IPS DF 6.9 (cell line): Measurements from ENCODE around the gene EDC4.
A peak's percentile ranks its signal among the peaks of the same experiment; 100 is the strongest.

Experiments used
- DNase-seq: peaks from one replicate; pipeline ENCODE4 v3.0.0-alpha.2; 2013; ENCODE audit warnings: low read depth, low spot score
- H3K27ac ChIP-seq: one replicate; pipeline ENCODE4 v1.5.1; 2013; ENCODE audit warnings: low read length, control low read depth
- H3K27me3 ChIP-seq: 2 replicates; pipeline ENCODE4 v1.6.1; 2013; ENCODE audit warnings: mild to moderate bottlenecking, low read length; ENCODE audit not compliant: control insufficient read depth, insufficient read depth
- H3K36me3 ChIP-seq: 2 replicates; pipeline ENCODE4 v1.6.1; 2013; ENCODE audit warnings: low read length; ENCODE audit not compliant: control insufficient read depth, insufficient read depth
- H3K4me1 ChIP-seq: 2 replicates; pipeline ENCODE4 v1.6.1; 2013; ENCODE audit warnings: low read length; ENCODE audit not compliant: control insufficient read depth, insufficient read depth
- H3K4me3 ChIP-seq: 2 replicates; pipeline ENCODE4 v1.5.1; 2013; ENCODE audit warnings: mild to moderate bottlenecking, low read length
- H3K9me3 ChIP-seq: 2 replicates; pipeline ENCODE4 v1.6.1; 2013; ENCODE audit warnings: low read length, inconsistent platforms; ENCODE audit not compliant: control insufficient read depth, insufficient read depth
- WGBS: extraction: QIAGEN DNeasy Blood & Tissue Kit; methylation state at CpG from one replicate; pipeline ENCODE4 v1.1.7; 2013; ENCODE audit warnings: mixed read lengths, missing lambda C conversion rate; ENCODE audit not compliant: insufficient read length, insufficient coverage; 5-methylcytosine and 5-hydroxymethylcytosine counted together

The EDC4 gene

DNA sequence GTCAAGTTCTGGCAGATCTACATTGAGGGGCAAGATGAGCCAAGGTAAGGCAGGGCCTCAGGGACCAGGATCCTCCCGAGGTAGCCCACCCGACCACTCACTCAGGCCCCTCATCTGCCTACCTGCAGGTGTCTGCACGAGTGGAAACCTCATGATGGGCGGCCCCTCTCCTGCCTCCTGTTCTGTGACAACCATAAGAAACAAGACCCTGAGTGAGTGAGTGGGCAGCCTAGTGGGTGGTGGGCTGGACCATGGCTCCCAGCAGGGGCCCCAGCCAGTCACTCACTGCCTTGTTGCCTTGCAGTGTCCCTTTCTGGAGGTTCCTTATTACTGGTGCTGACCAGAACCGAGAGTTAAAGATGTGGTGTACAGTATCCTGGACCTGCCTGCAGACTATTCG is 5.4 kb downstream of the EDC4 start:
- Histone ChIP-seq H3K4me1 (0 out of 2 replicates have a peak, but pooled peaks cover 1% of the 10 kb centered on the region), H3K36me3 (peaks cover 52% of the 10 kb centered on the region), H3K4me3 (no peak overlapping the region), H3K9me3 (no peaks in the 10 kb centered on the region), H3K27me3 (no peaks in the 10 kb centered on the region), H3K27ac (no peak overlapping the region)
- WGBS = no CpG with 5 or more reads among the region's 6 CpGs
- no peak for DNase-seq

DNA sequence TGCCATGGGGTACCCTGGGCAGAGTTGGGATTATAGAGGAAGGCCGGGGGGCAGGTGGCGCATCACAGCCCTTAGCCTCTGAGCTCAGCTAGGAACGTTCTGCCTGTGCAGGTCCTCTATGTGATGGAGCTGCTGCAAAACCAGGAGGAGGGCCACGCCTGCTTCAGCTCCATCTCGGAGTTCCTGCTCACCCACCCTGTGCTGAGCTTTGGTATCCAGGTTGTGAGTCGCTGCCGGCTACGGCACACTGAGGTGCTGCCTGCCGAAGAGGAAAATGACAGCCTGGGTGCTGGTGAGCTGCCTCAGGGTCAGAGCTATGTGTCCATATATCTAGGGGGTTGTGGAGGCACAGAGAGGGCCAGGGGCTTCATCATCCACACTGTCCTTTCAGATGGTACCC is 6.0 kb downstream of the EDC4 start:
- peaks cover 52% of the 10 kb centered on the region for H3K36me3 ChIP-seq
- no peak overlapping the region for H3K4me3 ChIP-seq
- 0 out of 2 replicates have a peak, but pooled peaks cover 1% of the 10 kb centered on the region for H3K4me1 ChIP-seq
- no peaks in the 10 kb centered on the region for H3K27me3 ChIP-seq
- WGBS = no CpG with 5 or more reads among the region's 9 CpGs
- DNase-seq = no peak
- no peak overlapping the region for H3K27ac ChIP-seq
- no peaks in the 10 kb centered on the region for H3K9me3 ChIP-seq

DNA sequence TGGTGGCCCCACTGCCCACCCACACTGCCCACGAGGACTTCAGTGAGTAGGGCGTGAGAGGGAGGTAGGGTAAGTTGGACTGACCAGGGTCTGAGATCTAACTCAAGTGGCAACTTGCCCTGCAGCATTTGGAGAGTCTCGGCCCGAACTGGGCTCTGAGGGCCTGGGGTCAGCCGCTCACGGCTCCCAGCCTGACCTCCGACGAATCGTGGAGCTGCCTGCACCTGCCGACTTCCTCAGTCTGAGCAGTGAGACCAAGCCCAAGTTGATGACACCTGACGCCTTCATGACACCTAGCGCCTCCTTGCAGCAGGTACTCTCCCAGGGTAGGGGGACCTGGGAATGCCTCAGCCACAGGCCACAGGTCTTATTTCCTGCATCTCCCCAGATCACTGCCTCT is 6.6 kb downstream of the EDC4 start:
- no peaks in the 10 kb centered on the region for H3K4me1 ChIP-seq
- peaks cover 52% of the 10 kb centered on the region for H3K36me3 ChIP-seq
- no peak overlapping the region for H3K27ac ChIP-seq
- no peak overlapping the region for H3K4me3 ChIP-seq
- no peaks in the 10 kb centered on the region for H3K27me3 ChIP-seq
- no peak for DNase-seq
- H3K9me3 ChIP-seq = no peaks in the 10 kb centered on the region
- WGBS = no CpG with 5 or more reads among the region's 12 CpGs

DNA sequence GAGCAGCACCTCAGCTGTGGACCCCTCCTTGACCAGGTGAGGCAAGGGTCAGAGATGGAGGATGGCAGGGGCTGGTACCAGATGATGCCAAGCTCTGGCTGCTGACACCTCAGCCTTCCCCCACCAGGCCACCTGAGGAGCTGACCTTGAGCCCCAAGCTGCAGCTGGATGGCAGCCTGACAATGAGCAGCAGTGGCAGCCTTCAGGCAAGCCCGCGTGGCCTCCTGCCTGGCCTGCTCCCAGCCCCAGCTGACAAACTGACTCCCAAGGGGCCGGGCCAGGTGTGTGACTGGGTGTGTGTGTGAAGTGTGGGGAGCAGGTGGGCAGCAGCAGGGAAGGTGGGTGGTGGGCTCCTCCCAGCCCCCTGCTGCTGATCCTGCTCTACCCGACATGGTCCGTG is 7.1 kb downstream of the EDC4 start:
- no CpG with 5 or more reads among the region's 5 CpGs for WGBS
- H3K4me3 ChIP-seq = no peak overlapping the region
- H3K27ac ChIP-seq = no peak overlapping the region
- H3K27me3 ChIP-seq = no peaks in the 10 kb centered on the region
- peaks cover 52% of the 10 kb centered on the region for H3K36me3 ChIP-seq
- H3K4me1 ChIP-seq = peaks cover 2% of the 10 kb centered on the region; the same call in 1 of the 2 replicates
- H3K9me3 ChIP-seq = no peaks in the 10 kb centered on the region
- no peak for DNase-seq

DNA sequence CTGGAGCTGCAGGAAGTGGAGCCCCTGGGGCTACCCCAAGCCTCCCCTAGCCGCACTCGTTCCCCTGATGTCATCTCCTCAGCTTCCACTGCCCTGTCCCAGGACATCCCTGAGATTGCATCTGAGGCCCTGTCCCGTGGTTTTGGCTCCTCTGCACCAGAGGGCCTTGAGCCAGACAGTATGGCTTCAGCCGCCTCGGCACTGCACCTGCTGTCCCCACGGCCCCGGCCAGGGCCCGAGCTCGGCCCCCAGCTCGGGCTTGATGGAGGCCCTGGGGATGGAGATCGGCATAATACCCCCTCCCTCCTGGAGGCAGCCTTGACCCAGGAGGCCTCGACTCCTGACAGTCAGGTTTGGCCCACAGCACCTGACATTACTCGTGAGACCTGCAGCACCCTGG is 7.7 kb downstream of the EDC4 start:
- WGBS = no CpG with 5 or more reads among the region's 13 CpGs
- peaks cover 4% of the 10 kb centered on the region for H3K4me1 ChIP-seq
- no peak overlapping the region for H3K4me3 ChIP-seq
- H3K27me3 ChIP-seq = no peaks in the 10 kb centered on the region
- H3K9me3 ChIP-seq = no peaks in the 10 kb centered on the region
- DNase-seq = no peak
- H3K36me3 ChIP-seq = peaks cover 52% of the 10 kb centered on the region
- H3K27ac ChIP-seq = no peak overlapping the region

DNA sequence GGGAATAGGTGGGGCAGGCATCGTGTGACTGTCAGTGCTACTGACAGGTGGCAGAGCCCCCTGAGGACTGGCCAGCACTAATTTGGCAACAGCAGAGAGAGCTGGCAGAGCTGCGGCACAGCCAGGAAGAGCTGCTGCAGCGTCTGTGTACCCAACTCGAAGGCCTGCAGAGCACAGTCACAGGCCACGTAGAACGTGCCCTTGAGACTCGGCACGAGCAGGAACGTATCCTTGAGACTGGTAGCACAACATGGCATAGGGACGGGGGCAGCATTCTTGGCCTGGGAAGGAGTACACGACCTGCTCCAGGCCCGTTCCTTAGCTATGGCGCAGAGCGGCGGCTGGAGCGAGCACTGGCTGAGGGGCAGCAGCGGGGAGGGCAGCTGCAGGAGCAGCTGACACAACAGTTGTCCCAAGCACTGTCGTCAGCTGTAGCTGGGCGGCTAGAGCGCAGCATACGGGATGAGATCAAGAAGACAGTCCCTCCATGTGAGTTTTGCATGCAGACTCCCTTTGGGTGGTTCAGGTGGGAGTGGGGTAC is 8.8 kb downstream of the EDC4 start:
- peaks cover 52% of the 10 kb centered on the region for H3K36me3 ChIP-seq
- no peaks in the 10 kb centered on the region for H3K27me3 ChIP-seq
- H3K4me3 ChIP-seq = no peak overlapping the region
- no peak overlapping the region for H3K27ac ChIP-seq
- WGBS = no CpG with 5 or more reads among the region's 21 CpGs
- DNase-seq = no peak
- H3K4me1 ChIP-seq = peaks cover 5% of the 10 kb centered on the region
- H3K9me3 ChIP-seq = no peaks in the 10 kb centered on the region

DNA sequence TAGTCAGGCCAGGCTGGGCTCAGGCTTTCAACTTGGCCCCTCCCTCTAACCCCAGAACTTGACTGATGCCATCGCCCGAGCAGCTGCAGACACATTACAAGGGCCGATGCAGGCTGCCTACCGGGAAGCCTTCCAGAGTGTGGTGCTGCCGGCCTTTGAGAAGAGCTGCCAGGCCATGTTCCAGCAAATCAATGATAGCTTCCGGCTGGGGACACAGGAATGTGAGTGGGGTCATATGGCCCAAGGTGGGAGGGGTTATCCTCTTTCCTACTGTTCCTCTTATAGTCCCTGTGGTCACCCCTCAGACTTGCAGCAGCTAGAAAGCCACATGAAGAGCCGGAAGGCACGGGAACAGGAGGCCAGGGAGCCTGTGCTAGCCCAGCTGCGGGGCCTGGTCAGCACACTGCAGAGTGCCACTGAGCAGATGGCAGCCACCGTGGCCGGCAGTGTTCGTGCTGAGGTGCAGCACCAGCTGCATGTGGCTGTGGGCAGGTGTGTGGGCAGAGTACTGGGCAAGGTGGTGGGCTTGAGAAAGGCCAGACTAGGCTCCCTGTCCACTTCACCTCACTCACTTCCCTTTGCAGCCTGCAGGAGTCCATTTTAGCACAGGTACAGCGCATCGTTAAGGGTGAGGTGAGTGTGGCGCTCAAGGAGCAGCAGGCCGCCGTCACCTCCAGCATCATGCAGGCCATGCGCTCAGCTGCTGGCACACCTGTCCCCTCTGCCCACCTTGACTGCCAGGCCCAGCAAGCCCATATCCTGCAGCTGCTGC is 9.7 kb downstream of the EDC4 start:
- H3K36me3 ChIP-seq = peaks cover 50% of the 10 kb centered on the region
- no CpG with 5 or more reads among the region's 18 CpGs for WGBS
- no peak overlapping the region for H3K27ac ChIP-seq

DNA sequence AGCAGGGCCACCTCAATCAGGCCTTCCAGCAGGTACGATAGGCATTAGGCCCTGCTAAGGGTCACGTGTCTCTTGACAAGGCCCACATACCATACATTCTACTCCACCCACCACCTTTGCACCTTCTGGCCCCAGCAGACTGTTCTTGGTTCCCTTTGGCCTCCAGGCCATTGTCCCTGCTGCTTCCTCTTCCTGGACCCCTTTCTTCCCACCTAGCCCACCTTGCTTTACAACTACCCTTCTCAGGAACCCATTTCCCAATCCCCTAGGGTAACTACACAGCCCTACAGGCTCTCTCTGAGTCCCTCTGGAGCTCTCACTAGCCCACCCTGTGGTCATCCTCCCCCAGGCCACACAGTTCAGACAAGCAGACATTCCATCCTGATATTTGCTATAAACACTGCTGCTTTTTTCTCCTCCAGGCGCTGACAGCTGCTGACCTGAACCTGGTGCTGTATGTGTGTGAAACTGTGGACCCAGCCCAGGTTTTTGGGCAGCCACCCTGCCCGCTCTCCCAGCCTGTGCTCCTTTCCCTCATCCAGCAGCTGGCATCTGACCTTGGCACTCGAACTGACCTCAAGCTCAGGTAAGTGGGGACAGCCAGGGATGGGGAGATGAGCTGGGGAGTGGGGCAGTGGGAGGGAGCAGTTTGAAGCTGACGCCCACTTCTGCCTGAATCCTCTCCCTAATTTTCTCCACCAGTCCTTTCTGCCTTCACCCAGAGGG is 10.5 kb downstream of the EDC4 start:
- no CpG with 5 or more reads among the region's 6 CpGs for WGBS
- H3K4me1 ChIP-seq = peaks cover 5% of the 10 kb centered on the region
- no peak for DNase-seq
- no peaks in the 10 kb centered on the region for H3K9me3 ChIP-seq
- no peak overlapping the region for H3K27ac ChIP-seq
- H3K4me3 ChIP-seq = no peak overlapping the region
- no peaks in the 10 kb centered on the region for H3K27me3 ChIP-seq
- peaks cover 42% of the 10 kb centered on the region for H3K36me3 ChIP-seq

More for the DNA sequence above, 9.7 kb downstream of the EDC4 start:
- no peaks in the 10 kb centered on the region for H3K9me3 ChIP-seq
- DNase-seq = no peak
- H3K4me3 ChIP-seq = no peak overlapping the region
- peaks cover 5% of the 10 kb centered on the region for H3K4me1 ChIP-seq
- H3K27me3 ChIP-seq = no peaks in the 10 kb centered on the region

DNA sequence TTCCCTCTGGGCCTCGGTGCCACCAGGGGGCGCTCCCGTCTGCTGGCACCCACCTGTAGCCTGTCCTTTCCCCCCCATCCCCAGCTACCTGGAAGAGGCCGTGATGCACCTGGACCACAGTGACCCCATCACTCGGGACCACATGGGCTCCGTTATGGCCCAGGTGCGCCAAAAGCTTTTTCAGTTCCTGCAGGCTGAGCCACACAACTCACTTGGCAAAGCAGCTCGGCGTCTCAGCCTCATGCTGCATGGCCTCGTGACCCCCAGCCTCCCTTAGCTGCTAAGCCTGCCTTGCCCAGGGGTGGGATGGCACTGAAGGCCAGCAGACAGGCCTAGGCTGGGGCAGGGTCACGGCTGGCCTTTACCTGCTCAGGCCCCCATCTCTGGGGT is 11.0 kb downstream of the EDC4 start:
- H3K4me3 ChIP-seq = no peak overlapping the region
- WGBS = no CpG with 5 or more reads among the region's 11 CpGs
- DNase-seq = peak; percentile 37
- H3K27me3 ChIP-seq = no peaks in the 10 kb centered on the region
- H3K9me3 ChIP-seq = no peaks in the 10 kb centered on the region
- no peak overlapping the region for H3K27ac ChIP-seq
- H3K36me3 ChIP-seq = peaks cover 37% of the 10 kb centered on the region
- peaks cover 5% of the 10 kb centered on the region for H3K4me1 ChIP-seq

DNA sequence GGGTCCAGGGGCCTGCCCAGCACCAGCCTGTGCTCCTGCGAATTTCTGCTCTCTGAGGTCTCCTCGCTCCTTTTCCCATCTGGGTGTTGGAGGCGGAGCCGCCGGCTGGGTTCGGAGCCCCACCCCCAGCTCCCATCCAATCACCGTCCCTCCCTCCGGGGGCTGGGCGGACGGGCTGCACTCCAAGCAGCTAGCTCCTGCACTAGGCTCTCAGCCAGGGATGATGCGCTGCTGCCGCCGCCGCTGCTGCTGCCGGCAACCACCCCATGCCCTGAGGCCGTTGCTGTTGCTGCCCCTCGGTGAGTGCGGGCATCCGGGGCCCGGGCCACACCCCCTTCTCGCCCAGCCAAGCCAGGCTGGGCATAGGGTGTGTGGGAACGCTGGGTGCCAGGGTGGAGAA is 11.8 kb downstream of the EDC4 start, which contains the start of gene NRN1L:
NRN1L (plus strand) TSS at position 202 of the 400 bp plus-strand sequence; CDS start at position 221, 19 bp downstream.
- H3K27ac ChIP-seq = no peak within 1 kb of the TSS
- peak; percentile 89 for DNase-seq
- WGBS = no CpG with 5 or more reads among the region's 22 CpGs
- H3K27me3 ChIP-seq = no peaks in the 10 kb centered on the region
- no peaks in the 10 kb centered on the region for H3K9me3 ChIP-seq
- peaks cover 5% of the 10 kb centered on the region for H3K4me1 ChIP-seq
- no peak within 1 kb of the TSS for H3K4me3 ChIP-seq
- peaks cover 29% of the 10 kb centered on the region for H3K36me3 ChIP-seq
